Measurements from ENCODE around the gene NRXN2. TPM values are rescaled to one million over a fixed set of nuclear protein-coding genes. Genes with fewer than 3 reads are reported as not detected.

Gene NRXN2
- 0.30 and 6.4 TPM in 2 replicates for total RNA-seq

DNA sequence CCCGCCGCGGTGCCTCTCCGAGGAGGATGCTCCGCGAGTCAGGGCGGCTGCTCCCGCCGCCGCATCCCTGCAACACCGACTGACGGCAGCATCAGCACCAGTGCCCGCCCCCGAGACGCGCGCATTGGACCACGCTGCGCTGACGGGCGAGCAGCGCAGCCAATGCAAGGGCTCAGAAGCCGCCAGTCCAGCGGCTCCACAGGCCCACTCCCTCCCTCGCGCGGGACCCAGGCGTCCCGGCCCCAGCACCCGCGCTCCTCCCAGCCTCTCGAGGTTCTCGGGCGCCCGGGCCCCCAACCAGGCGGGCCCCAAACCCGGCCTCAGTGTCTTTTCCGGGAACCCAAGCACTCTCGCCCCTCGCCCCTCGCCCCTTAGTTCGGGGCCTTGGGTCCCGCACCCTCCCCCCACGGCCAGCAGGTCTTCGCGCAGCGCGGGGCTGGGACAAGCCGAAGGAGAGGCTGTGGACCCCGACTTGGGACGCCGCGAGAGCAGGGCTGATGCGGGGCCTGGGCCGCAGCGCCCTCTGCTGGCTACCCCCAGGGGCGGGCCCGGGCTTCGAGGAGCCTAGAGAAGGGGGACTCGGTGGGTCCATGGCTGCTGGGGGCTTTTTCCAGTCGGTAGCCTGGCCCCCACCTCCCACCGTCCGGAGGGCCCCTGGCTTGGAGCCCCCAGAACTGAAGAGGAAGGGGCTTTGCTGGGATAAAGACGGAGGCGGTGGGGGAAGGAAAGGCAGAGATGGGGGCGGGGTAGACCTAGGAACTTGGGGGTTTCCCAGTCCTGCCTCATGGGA is at the start of gene NRXN2:
TSS of gene NRXN2 (minus strand) at position 81 of the 790 bp plus-strand sequence. CDS start 9,498 bp downstream, outside the sequence.

DNA sequence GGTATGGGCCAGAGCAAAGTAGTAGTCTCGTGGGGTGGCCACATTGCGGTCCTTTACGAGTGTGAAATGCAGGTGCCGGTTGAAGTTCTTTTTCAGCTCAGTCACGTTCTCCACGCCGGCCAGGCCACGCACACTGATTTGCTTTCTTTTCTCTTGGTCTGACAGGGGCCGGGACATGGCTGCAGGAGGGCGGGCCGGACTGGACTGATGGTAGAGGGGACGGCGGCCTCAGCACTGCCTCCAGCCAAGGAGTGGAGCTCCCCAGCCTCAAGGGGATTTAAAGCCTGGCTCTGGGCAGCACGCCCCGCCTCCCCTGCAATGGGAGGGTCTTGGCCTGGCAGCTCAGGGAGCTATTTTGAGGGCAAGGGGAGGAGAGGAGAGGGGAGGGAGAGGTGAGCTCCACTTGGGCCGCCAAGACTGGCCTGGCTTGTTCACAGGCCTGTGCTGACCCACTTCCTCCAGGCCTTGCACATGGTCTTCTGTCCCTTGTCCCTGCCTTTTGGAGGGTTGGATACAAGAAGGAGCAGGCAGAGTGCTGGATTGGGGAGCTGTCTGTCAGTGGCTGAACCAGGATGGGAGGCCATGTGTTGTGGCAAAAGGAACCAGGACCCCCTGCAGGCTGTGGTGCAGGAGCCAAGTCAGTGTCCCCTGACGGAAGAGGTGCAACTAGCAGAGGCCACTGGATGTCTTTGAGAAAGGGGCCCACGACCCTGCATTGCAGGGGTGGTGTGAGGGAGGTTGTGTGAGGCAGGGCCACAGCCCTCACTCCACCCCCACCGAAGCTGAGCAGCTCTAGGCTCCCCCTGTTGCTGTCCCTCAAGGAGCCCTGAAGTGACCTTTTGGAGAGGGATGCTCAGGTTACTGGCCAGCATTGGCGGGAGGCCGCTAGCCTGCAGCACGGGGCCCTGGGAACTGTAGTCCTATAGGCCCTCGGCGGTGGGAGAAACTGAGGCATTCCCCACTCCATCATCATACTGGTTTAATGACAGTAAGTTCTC is 37.0 kb upstream of the NRXN2 start, which contains the start of gene PYGM:
TSS of gene PYGM (minus strand) at position 253 of the 998 bp plus-strand sequence. CDS start at position 177, 76 bp downstream.

DNA sequence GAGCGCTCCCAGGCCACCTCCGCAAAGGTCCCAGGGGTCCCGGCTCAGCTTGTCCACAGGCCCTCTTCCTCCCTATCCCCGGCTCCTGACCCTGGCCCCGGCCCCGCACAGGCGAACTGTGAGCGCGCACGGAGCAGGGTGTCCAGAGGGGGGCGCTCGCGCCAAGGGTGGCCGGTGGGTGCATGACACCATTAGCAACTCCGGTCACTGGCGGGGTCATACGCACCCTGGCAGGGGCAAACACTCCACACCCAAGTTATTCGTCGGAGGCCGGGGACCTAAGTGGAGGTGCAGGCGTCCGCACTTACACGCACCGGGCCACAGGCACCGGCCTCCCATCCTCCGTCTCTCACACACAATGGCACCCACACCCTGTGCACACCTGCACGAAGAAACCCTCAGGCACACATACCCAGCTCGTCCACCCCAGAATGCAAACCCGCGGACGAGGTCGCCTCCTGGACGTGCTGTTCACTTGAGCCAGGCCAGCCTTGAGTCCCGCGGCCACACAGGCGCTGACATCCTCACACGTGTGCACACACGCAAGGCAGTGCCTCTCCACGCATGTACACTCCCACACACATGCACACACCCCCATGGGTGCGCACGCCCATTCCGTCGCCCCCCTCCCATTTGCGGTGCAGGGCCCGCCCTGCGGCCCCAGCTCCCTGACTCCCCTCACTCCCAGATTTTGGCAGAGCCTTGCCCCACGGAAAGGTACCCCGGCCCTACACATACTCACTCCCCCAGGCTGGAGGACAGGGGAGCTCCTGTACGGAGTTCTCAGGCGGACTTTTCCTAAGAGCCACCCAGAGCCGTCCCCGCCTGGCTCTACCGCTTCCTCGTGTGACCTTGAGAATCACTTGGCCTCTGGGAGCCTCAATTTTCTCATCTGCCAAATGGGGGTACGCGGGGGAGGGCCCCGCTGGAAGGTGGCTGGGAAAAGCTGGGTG is 20.9 kb upstream of the NRXN2 start, which contains the start of gene RASGRP2:
TSS of gene RASGRP2 (minus strand) at position 552 of the 953 bp plus-strand sequence. CDS start 1,276 bp downstream, outside the sequence.

DNA sequence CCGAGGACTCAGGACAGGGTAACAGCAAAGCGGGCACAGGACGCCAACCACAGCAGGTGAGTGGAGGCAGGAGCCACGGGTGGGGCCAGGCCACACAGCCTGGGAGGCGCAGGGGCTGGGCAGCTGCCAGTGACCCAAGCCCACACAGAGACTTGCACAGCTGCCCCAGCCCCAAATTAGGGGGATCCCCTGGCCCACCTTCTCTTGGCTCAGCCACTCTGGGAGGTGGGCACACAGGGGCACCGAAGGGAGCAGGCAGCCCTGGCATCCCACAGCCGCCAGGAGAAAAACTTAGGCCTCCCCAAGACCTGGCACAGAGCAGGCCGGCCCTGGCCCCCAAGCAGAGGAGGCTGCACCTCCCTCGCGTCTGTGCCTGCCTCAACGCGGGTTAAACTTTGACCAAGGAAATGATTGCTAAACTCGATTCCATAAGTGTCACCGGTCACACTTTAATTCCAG is 132.2 kb downstream of the NRXN2 start, which contains the start of gene SLC22A12:
TSS of gene SLC22A12 (plus strand) at position 458 of the 459 bp plus-strand sequence. CDS start 337 bp downstream, outside the sequence.

Other genes starting within 250 kb of the NRXN2 start
- 0.05 TPM in 1 of 2 replicates, not detected in the other for gene SLC22A11, start 167.3 kb downstream of the NRXN2 start, total RNA-seq
- gene SLC22A12, start 132.0 kb downstream of the NRXN2 start, total RNA-seq, result not detected in 2 replicates
- 0.09 and 0.30 TPM in 2 replicates for gene RASGRP2, start 20.9 kb upstream of the NRXN2 start, total RNA-seq
- 0.60 and 1.2 TPM in 2 replicates for gene PYGM, start 36.8 kb upstream of the NRXN2 start, total RNA-seq
- 72.2 and 125 TPM in 2 replicates for gene SF1, start 55.3 kb upstream of the NRXN2 start, total RNA-seq
- gene MAP4K2, start 80.0 kb upstream of the NRXN2 start, total RNA-seq, result 11.0 and 19.2 TPM in 2 replicates
- gene MEN1, start 87.4 kb upstream of the NRXN2 start, total RNA-seq, result 13.4 and 34.0 TPM in 2 replicates
- gene CDC42BPG, start 121.5 kb upstream of the NRXN2 start, total RNA-seq, result under 0.01 and 0.32 TPM in 2 replicates
- 40.4 and 211 TPM in 2 replicates for gene EHD1, start 155.4 kb upstream of the NRXN2 start, total RNA-seq
- 12.5 and 14.9 TPM in 2 replicates for gene ATG2A, start 194.0 kb upstream of the NRXN2 start, total RNA-seq
- gene PPP2R5B, start 201.5 kb upstream of the NRXN2 start, total RNA-seq, result 16.0 and 21.0 TPM in 2 replicates
- not detected in 2 replicates for gene GPHA2, start 212.7 kb upstream of the NRXN2 start, total RNA-seq
- gene MAJIN, start 248.9 kb upstream of the NRXN2 start, total RNA-seq, result under 0.01 TPM in 1 of 2 replicates, not detected in the other

Data from smooth muscle cell of the umbilical artery (primary cell).